ENCODE data around the gene SCAMP2. TPM values are rescaled to one million over a fixed set of nuclear protein-coding genes. Genes with fewer than 3 reads are reported as not detected.

The SCAMP2 gene
- total and polyA plus RNA-seq, 2 donors (not counting 1 experiment from before 2014, with no cell fraction given): 85.1 to 105 TPM

- ATAC-seq (ENCODE audit: low read depth) (no peak), DNase-seq (no peak)
- 97% methylated on average over 2 of the region's 3 CpGs for WGBS (ENCODE audit: insufficient coverage)
- peaks cover 3% of the 10 kb centered on the region for H3K79me2 ChIP-seq (ENCODE audit: control insufficient read depth, insufficient read depth, low read length)
- Mint-ChIP-seq H3K9me3 (ENCODE audit: insufficient read depth) (no peaks in the 10 kb centered on the region), H3K4me1 (peaks cover 32% of the 10 kb centered on the region), H3K4me3 (no peak overlapping the region), H3K27ac (peak overlapping the region; percentile 35), H3K27me3 (no peaks in the 10 kb centered on the region)
- POLR2A ChIA-PET: no interaction called here
- H3K4me2 ChIP-seq (replicated peaks; ENCODE audit: low read depth, low read length, poor library complexity, severe bottlenecking): no peak overlapping the region
- H2AFZ ChIP-seq (ENCODE audit: insufficient read depth, low read depth, low read length, poor library complexity, severe bottlenecking): no peak overlapping the region
- peaks cover 19 to 31% of the 10 kb centered on the region in 2 donors for H3K4me1 ChIP-seq (ENCODE audit: control insufficient read depth in 2 of 2, insufficient read depth in 2 of 2, low read length in 2 of 2)
- no peaks in the 10 kb centered on the region for H3K9me3 ChIP-seq (ENCODE audit: control extremely low read depth in 1 of 3, control insufficient read depth in 2 of 3, insufficient read depth in 1 of 3, low read length in 2 of 3)
- peaks cover 1 to 55% of the 10 kb centered on the region in 2 experiments for H3K36me3 ChIP-seq (replicated peaks in 1 of 2; ENCODE audit: control extremely low read depth in 1 of 2, control insufficient read depth in 1 of 2, extremely low read depth in 1 of 2, insufficient read depth in 2 of 2, low read length in 1 of 2)
- H4K20me1 ChIP-seq (ENCODE audit: control insufficient read depth, insufficient read depth, low read length, poor library complexity, severe bottlenecking): peaks cover 6% of the 10 kb centered on the region
- H3K4me3 ChIP-seq (ENCODE audit: control extremely low read depth in 1 of 5, extremely low read depth in 1 of 5, insufficient read depth in 1 of 5, low read depth in 2 of 5, low read length in 4 of 5): no peak overlapping the region
- intact Hi-C loops (cut with micrococcal nuclease): no loop called here
- no peaks in the 10 kb centered on the region for H3K27me3 ChIP-seq (replicated peaks in 1 of 4; ENCODE audit: control extremely low read depth in 1 of 4, control insufficient read depth in 3 of 4, insufficient read depth in 4 of 4, low read length in 3 of 4)
- no peak for TF ChIP-seq CTCF (IDR thresholded peaks at IDR 0.05)
- TF ChIP-seq EZH2 (IDR thresholded peaks at IDR 0.05; ENCODE audit: borderline replicate concordance, insufficient read depth, low read depth, low read length, poor library complexity, severe bottlenecking): no peak
- no peak overlapping the region for H3K27ac ChIP-seq (ENCODE audit: low read length in 2 of 2)
- CTCF ChIA-PET: interaction anchor here (0.7 to 1.4 kb wide), 4 partner anchors 15 to 76 kb away, joined by 3 to 5 read pairs (median 3); no protein-coding TSS in a partner anchor
- H3K9ac ChIP-seq (ENCODE audit: low read length): no peak overlapping the region
Observed at GRCh38 chr15:74847432-74847831, 25.7 kb downstream of the SCAMP2 start.

GRCh38 chr15:74845581-74845980 lies 27.6 kb downstream of the SCAMP2 start:
- no peak for TF ChIP-seq EZH2 (IDR thresholded peaks at IDR 0.05; ENCODE audit: borderline replicate concordance, insufficient read depth, low read depth, low read length, poor library complexity, severe bottlenecking)
- no peak for TF ChIP-seq CTCF (IDR thresholded peaks at IDR 0.05)
- H3K9me3 ChIP-seq (ENCODE audit: control extremely low read depth in 1 of 3, control insufficient read depth in 2 of 3, insufficient read depth in 1 of 3, low read length in 2 of 3): no peaks in the 10 kb centered on the region
- H2AFZ ChIP-seq (ENCODE audit: insufficient read depth, low read depth, low read length, poor library complexity, severe bottlenecking): peak overlapping the region; percentile 46
- H3K79me2 ChIP-seq (ENCODE audit: control insufficient read depth, insufficient read depth, low read length): peaks cover 7% of the 10 kb centered on the region
- Mint-ChIP-seq H3K27me3 (no peaks in the 10 kb centered on the region), H3K27ac (peak overlapping the region; percentile 90), H3K4me3 (peak overlapping the region; percentile 45), H3K4me1 (peaks cover 46% of the 10 kb centered on the region), H3K9me3 (ENCODE audit: insufficient read depth) (no peaks in the 10 kb centered on the region)
- H3K4me3 ChIP-seq (ENCODE audit: control extremely low read depth in 1 of 5, extremely low read depth in 1 of 5, insufficient read depth in 1 of 5, low read depth in 2 of 5, low read length in 4 of 5): no peak overlapping the region
- ChIA-PET POLR2A (no interaction called here), CTCF (no interaction called here)
- DNase-seq: no peak
- peak overlapping the region; percentile 48 for H3K4me2 ChIP-seq (replicated peaks; ENCODE audit: low read depth, low read length, poor library complexity, severe bottlenecking)
- H4K20me1 ChIP-seq (ENCODE audit: control insufficient read depth, insufficient read depth, low read length, poor library complexity, severe bottlenecking): no peaks in the 10 kb centered on the region
- peaks cover 26 to 40% of the 10 kb centered on the region in 2 donors for H3K4me1 ChIP-seq (ENCODE audit: control insufficient read depth in 2 of 2, insufficient read depth in 2 of 2, low read length in 2 of 2)
- no peaks in the 10 kb centered on the region for H3K27me3 ChIP-seq (replicated peaks in 1 of 4; ENCODE audit: control extremely low read depth in 1 of 4, control insufficient read depth in 3 of 4, insufficient read depth in 4 of 4, low read length in 3 of 4)
- peaks cover 1 to 36% of the 10 kb centered on the region in 2 experiments for H3K36me3 ChIP-seq (replicated peaks in 1 of 2; ENCODE audit: control extremely low read depth in 1 of 2, control insufficient read depth in 1 of 2, extremely low read depth in 1 of 2, insufficient read depth in 2 of 2, low read length in 1 of 2)
- 75% methylated on average over 2 of the region's 4 CpGs for WGBS (ENCODE audit: insufficient coverage)
- intact Hi-C loops (cut with micrococcal nuclease): no loop called here
- no peak for ATAC-seq (ENCODE audit: low read depth)
- peak overlapping the region; percentile 24 to 81 for H3K27ac ChIP-seq (ENCODE audit: low read length in 2 of 2)
- H3K9ac ChIP-seq (ENCODE audit: low read length): no peak overlapping the region

All from B cell (primary cell).